Measurements from ENCODE around the gene XYLT1. TPM values are rescaled to one million over a fixed set of nuclear protein-coding genes. Genes with fewer than 3 reads are reported as not detected.

Gene XYLT1
- polyA plus RNA-seq, 1 of the 3 experiments (the other 2 are of a cell fraction), result 17.6 TPM

- peak overlapping the region; percentile 83 for H3K9ac ChIP-seq
- no peaks in the 10 kb centered on the region for H3K9me2 ChIP-seq
- no peak for TF ChIP-seq RCOR1 (IDR thresholded peaks at IDR 0.05; ENCODE audit: low read length)
- TF ChIP-seq MAX (IDR thresholded peaks at IDR 0.05; ENCODE audit: low read depth), result peak; percentile 21
- TF ChIP-seq ZBTB33 (IDR thresholded peaks at IDR 0.05; ENCODE audit: borderline replicate concordance, low read depth), result no peak
- no peak for TF ChIP-seq RAD21 (IDR thresholded peaks at IDR 0.05; ENCODE audit: low read length)
- no peak for TF ChIP-seq RFX5 (IDR thresholded peaks at IDR 0.05; ENCODE audit: low read length)
- TF ChIP-seq POLR2AphosphoS5 (IDR thresholded peaks at IDR 0.05; ENCODE audit: low read depth, low read length), result peak; percentile 15; the same call in 1 of the 2 replicates
- TF ChIP-seq TEAD4 (IDR thresholded peaks at IDR 0.05; ENCODE audit: borderline replicate concordance, insufficient read depth), result no peak
- 0 out of 4 replicates have a peak, but pooled peaks of 1 of the 2 experiments have one; percentile 5 for TF ChIP-seq EP300 (IDR thresholded peaks at IDR 0.05; ENCODE audit: borderline replicate concordance in 1 of 2, low read depth in 1 of 2, low read length in 1 of 2)
- no peak for TF ChIP-seq EZH2phosphoT487 (IDR thresholded peaks at IDR 0.05; ENCODE audit: borderline replicate concordance, low read depth)
- H2AFZ ChIP-seq (ENCODE audit: low read depth), result peak overlapping the region; percentile 50; the same call in 1 of the 2 replicates
- WGBS (ENCODE audit: low lambda C conversion rate), result 66% methylated on average over 15 of the region's 15 CpGs
- ChIA-PET POLR2A (interaction anchor here (0.8 to 1.0 kb wide), 3 partner anchors 7 to 135 kb away, joined by 3 read pairs; no protein-coding TSS in a partner anchor), CTCF (interaction anchor here (1.2 kb wide), 1 partner anchor 104 kb away, joined by 4 read pairs; no protein-coding TSS in a partner anchor)
- H3K4me1 ChIP-seq (ENCODE audit: control insufficient read depth in 1 of 2, insufficient read depth in 2 of 2, low read depth in 1 of 2, low read length in 1 of 2), result peaks cover 17 to 42% of the 10 kb centered on the region in 2 experiments; a peak in 3 of 4 replicates
- H3K27me3 ChIP-seq (ENCODE audit: insufficient read depth), result no peaks in the 10 kb centered on the region
- H3K4me3 ChIP-seq (ENCODE audit: low read depth in 2 of 2, low read length in 1 of 2), result peak overlapping the region; percentile 73 to 93; a peak in 3 of 4 replicates
- H3K79me2 ChIP-seq (ENCODE audit: insufficient read depth), result peaks cover 39% of the 10 kb centered on the region
- H4K20me1 ChIP-seq (ENCODE audit: insufficient read depth), result peaks cover 33% of the 10 kb centered on the region
- H3K4me2 ChIP-seq, result peak overlapping the region; percentile 81
- peaks cover 21% of the 10 kb centered on the region for H3F3A ChIP-seq (replicated peaks; ENCODE audit: insufficient read depth)
- H3K36me3 ChIP-seq (replicated peaks in 1 of 2; ENCODE audit: control insufficient read depth in 1 of 2, insufficient read depth in 2 of 2, low read length in 1 of 2), result peaks cover under 1 to 5% of the 10 kb centered on the region in 2 experiments
- peak overlapping the region; percentile 84 to 99 for H3K27ac ChIP-seq (ENCODE audit: low read depth in 2 of 2, low read length in 1 of 2)
- no peaks in the 10 kb centered on the region for H3K9me3 ChIP-seq
- DNase-seq, result no peak
Observed at GRCh38 chr16:17471719-17472461, 1.1 kb upstream of the XYLT1 start.

GRCh38 chr16:17470182-17470907 lies 415 bp downstream of the XYLT1 start:
- Histone ChIP-seq H4K20me1 (ENCODE audit: insufficient read depth) (peaks cover 48% of the 10 kb centered on the region), H3K9me2 (no peaks in the 10 kb centered on the region), H2AFZ (ENCODE audit: low read depth) (no peak overlapping the region), H3K36me3 (replicated peaks in 1 of 2; ENCODE audit: control insufficient read depth in 1 of 2, insufficient read depth in 2 of 2, low read length in 1 of 2) (peaks cover 3 to 20% of the 10 kb centered on the region in 2 experiments), H3K4me3 (ENCODE audit: low read depth in 2 of 2, low read length in 1 of 2) (peak overlapping the region; percentile 84 to 93), H3K27ac (ENCODE audit: low read depth in 2 of 2, low read length in 1 of 2) (peak overlapping the region; percentile 80 to 84), H3K79me2 (ENCODE audit: insufficient read depth) (peaks cover 55% of the 10 kb centered on the region), H3K27me3 (ENCODE audit: insufficient read depth) (no peaks in the 10 kb centered on the region), H3K9ac (peak overlapping the region; percentile 85), H3K9me3 (no peaks in the 10 kb centered on the region), H3K4me1 (ENCODE audit: control insufficient read depth in 1 of 2, insufficient read depth in 2 of 2, low read depth in 1 of 2, low read length in 1 of 2) (peaks cover 24 to 42% of the 10 kb centered on the region in 2 experiments; a peak in 3 of 4 replicates), H3K4me2 (peak overlapping the region; percentile 94), H3F3A (replicated peaks; ENCODE audit: insufficient read depth) (peaks cover 28% of the 10 kb centered on the region)
- TF ChIP-seq NFIC (IDR thresholded peaks at IDR 0.05; ENCODE audit: borderline replicate concordance) (no peak), MAX (IDR thresholded peaks at IDR 0.05; ENCODE audit: low read depth) (no peak), MEF2A (IDR thresholded peaks at IDR 0.05; ENCODE audit: borderline replicate concordance, low read depth) (no peak), ZBTB33 (IDR thresholded peaks at IDR 0.05; ENCODE audit: borderline replicate concordance, low read depth) (no peak), MXI1 (IDR thresholded peaks at IDR 0.05; ENCODE audit: low read depth, low read length) (no peak), GATA2 (CRISPR knock-in tag; IDR thresholded peaks at IDR 0.05) (no peak), RAD21 (IDR thresholded peaks at IDR 0.05; ENCODE audit: low read length) (no peak), NRF1 (IDR thresholded peaks at IDR 0.05; ENCODE audit: low read depth, low read length) (no peak), RCOR1 (IDR thresholded peaks at IDR 0.05; ENCODE audit: low read length) (no peak), ELF1 (IDR thresholded peaks at IDR 0.05) (no peak), EZH2phosphoT487 (IDR thresholded peaks at IDR 0.05; ENCODE audit: borderline replicate concordance, low read depth) (no peak), JUND (IDR thresholded peaks at IDR 0.05) (no peak)
- TF ChIP-seq, protein P1, sequence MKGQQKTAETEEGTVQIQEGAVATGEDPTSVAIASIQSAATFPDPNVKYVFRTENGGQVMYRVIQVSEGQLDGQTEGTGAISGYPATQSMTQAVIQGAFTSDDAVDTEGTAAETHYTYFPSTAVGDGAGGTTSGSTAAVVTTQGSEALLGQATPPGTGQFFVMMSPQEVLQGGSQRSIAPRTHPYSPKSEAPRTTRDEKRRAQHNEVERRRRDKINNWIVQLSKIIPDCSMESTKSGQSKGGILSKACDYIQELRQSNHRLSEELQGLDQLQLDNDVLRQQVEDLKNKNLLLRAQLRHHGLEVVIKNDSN (IDR thresholded peaks at IDR 0.05; ENCODE audit: borderline replicate concordance, low read depth), result no peak
- 3% methylated on average over 20 of the region's 95 CpGs for WGBS (ENCODE audit: low lambda C conversion rate)
- ChIA-PET CTCF (interaction anchor here (0.8 to 4.0 kb wide), 5 partner anchors 40 to 609 kb away, joined by 3 to 25 read pairs (median 3); no protein-coding TSS in a partner anchor), POLR2A (interaction anchor here (1.0 kb wide), 2 partner anchors 9 to 158 kb away, joined by 3 read pairs; no protein-coding TSS in a partner anchor)
- DNase-seq, result no peak

Data from SK-N-SH (cell line).